OCI-LY7 (cell line): Measurements from ENCODE around the gene IFT27. TPM values are rescaled to one million over a fixed set of nuclear protein-coding genes. Genes with fewer than 3 reads are reported as not detected.

Experiments
- BruUV-seq: library from RNA; stranded (reverse); fragments of 400-500 nt; replicated peaks from 2 replicates; lab custom pipeline; 2021; lab: Mats Ljungman, UMichigan
- CTCF ChIA-PET: fragments of 300-600 bp; sonication (Branson Sonifier 250); formaldehyde crosslinking; loops from one replicate; lab custom pipeline; 2022; ENCODE audit warnings: antibody characterized with exemption; ENCODE audit not compliant: unreplicated experiment; lab: Charles Lee
- POLR2A ChIA-PET: fragments of 300-600 bp; sonication (Branson Sonifier 250); formaldehyde crosslinking; loops from one replicate; lab custom pipeline; 2022; ENCODE audit warnings: antibody characterized with exemption; lab: Charles Lee
- DNase-seq: peaks from one replicate; pipeline ENCODE4 v3.0.0-alpha.2; 2015; ENCODE audit warnings: low spot score
- H2AFZ ChIP-seq: fragments of 200-600 bp; sonication (generic), shearing (Covaris generic); 2 replicates; pipeline ENCODE4 v1.6.1; 2014; ENCODE audit warnings: mild to moderate bottlenecking, antibody characterized with exemption, low read length, moderate library complexity
- H3K27ac ChIP-seq: fragments of 200-600 bp; sonication (generic); 2 replicates; pipeline ENCODE4 v1.5.1; 2014; ENCODE audit warnings: mixed run types, low read depth, mild to moderate bottlenecking, moderate library complexity, low read length, inconsistent platforms; ENCODE audit not compliant: poor library complexity, severe bottlenecking
- H3K36me3 ChIP-seq: fragments of 200-600 bp; sonication (generic); 2 replicates; pipeline ENCODE4 v1.6.1; 2014; ENCODE audit warnings: mild to moderate bottlenecking, antibody characterized with exemption, low read length, moderate library complexity, mixed read lengths; ENCODE audit not compliant: insufficient read depth
- H3K4me1 ChIP-seq: fragments of 200-600 bp; sonication (generic); 2 replicates; pipeline ENCODE4 v1.5.1; 2014; ENCODE audit warnings: mild to moderate bottlenecking, low read length; ENCODE audit not compliant: insufficient read depth, poor library complexity, severe bottlenecking
- H3K4me2 ChIP-seq: fragments of 200-600 bp; sonication (generic); 2 replicates; pipeline ENCODE4 v1.6.1; 2014; ENCODE audit warnings: mild to moderate bottlenecking, low read length
- H3K4me3 ChIP-seq: fragments of 200-600 bp; sonication (generic); 2 replicates; pipeline ENCODE4 v1.5.1; 2014; ENCODE audit warnings: mild to moderate bottlenecking, low read depth, low read length; ENCODE audit not compliant: poor library complexity, severe bottlenecking
- H3K79me2 ChIP-seq: fragments of 200-600 bp; sonication (generic); 2 replicates; pipeline ENCODE4 v1.6.1; 2016; ENCODE audit warnings: low read depth, mild to moderate bottlenecking, low read length, moderate library complexity, mixed read lengths; ENCODE audit not compliant: insufficient read depth
- H3K9me2 ChIP-seq: fragments of 200-600 bp; sonication (generic); 2 replicates; pipeline ENCODE4 v1.6.1; 2016; ENCODE audit warnings: mild to moderate bottlenecking, low read length, mixed read lengths; ENCODE audit not compliant: insufficient read depth
- H3K9me3 ChIP-seq: fragments of 200-600 bp; sonication (generic); 2 replicates; pipeline ENCODE4 v1.6.1; 2014; ENCODE audit warnings: mild to moderate bottlenecking, mixed run types, low read length, mixed read lengths
- H4K20me1 ChIP-seq: fragments of 200-600 bp; sonication (generic); 2 replicates; pipeline ENCODE4 v1.6.1; 2014; ENCODE audit warnings: mild to moderate bottlenecking, antibody characterized with exemption, low read length, moderate library complexity, mixed read lengths; ENCODE audit not compliant: insufficient read depth
- CTCF ChIP-seq: fragments of 200-600 bp; sonication (generic); conservative IDR thresholded peaks from 2 replicates; pipeline ENCODE4 v1.5.1; 2014; ENCODE audit warnings: mild to moderate bottlenecking, antibody characterized with exemption, low read length, moderate library complexity, mixed read lengths
- EZH2phosphoT487 ChIP-seq: fragments of 200-600 bp; sonication (generic); IDR thresholded peaks from 2 replicates; pipeline ENCODE4 v1.6.1; 2018; ENCODE audit warnings: low read depth, borderline replicate concordance, mild to moderate bottlenecking, mixed run types, antibody characterized with exemption, low read length, moderate library complexity, mixed read lengths
- intact Hi-C: fragments of 100-400 bp; cut with micrococcal nuclease; formaldehyde crosslinking; loops from one replicate; pipeline ENCODE4 v1.10.0; 2022; ENCODE audit not compliant: unreplicated experiment
- total RNA-seq, 2 experiments: library from RNA; depleted of rRNA in 1 of 2; stranded (reverse); fragments of >200 nt in 1 of 2; shearing (Covaris generic) in 1 of 2; gene quantifications; 2 replicates each; pipeline ENCODE4 v1.2.3, GENCODE V29; 2014 to 2022

Gene IFT27
- total RNA-seq, 2 experiments from 2014 or later = 18.3 to 50.0 TPM

DNA sequence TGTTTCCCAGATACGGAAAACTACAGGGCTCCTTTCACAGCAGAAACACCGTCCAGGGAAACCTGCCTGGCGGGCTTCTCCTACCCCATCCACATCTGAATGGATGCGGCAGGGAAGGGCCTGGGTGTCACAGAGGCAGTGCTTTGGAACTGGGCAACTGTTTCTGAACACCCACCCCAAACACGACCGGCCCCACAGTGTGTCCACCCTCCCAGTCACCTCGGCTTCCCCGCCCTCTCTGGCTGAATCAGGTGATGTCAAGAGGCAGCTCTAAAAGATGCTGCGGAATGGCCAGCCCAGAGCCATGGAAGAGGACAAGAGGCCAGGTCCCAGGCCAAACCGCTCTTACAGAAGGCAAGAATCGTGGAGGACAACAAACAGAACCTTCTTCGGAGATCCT is 22.0 kb downstream of the IFT27 start:
- no peak overlapping the region for H2AFZ ChIP-seq
- TF ChIP-seq CTCF = no peak
- no peak for TF ChIP-seq EZH2phosphoT487
- ChIA-PET POLR2A (no interaction called here), CTCF (no interaction called here)
- no peaks in the 10 kb centered on the region; the same call in 1 of the 2 replicates for H4K20me1 ChIP-seq
- DNase-seq = no peak
- intact Hi-C loops = no loop called here
- no peaks in the 10 kb centered on the region for H3K4me1 ChIP-seq
- H3K9me2 ChIP-seq = no peaks in the 10 kb centered on the region
- no peaks in the 10 kb centered on the region for H3K36me3 ChIP-seq
- no peak overlapping the region for H3K4me3 ChIP-seq
- BruUV-seq = no TSS peak
- H3K4me2 ChIP-seq = no peak overlapping the region
- H3K27ac ChIP-seq = no peak overlapping the region
- H3K79me2 ChIP-seq = no peaks in the 10 kb centered on the region
- no peaks in the 10 kb centered on the region for H3K9me3 ChIP-seq

GRCh38 chr22:36753120-36753802 is 22.7 kb downstream of the IFT27 start:
- Histone ChIP-seq H3K4me3 (no peak overlapping the region), H2AFZ (no peak overlapping the region), H3K9me2 (no peaks in the 10 kb centered on the region), H4K20me1 (no peaks in the 10 kb centered on the region; the same call in 1 of the 2 replicates), H3K9me3 (no peaks in the 10 kb centered on the region), H3K79me2 (no peaks in the 10 kb centered on the region), H3K4me2 (no peak overlapping the region), H3K36me3 (no peaks in the 10 kb centered on the region), H3K27ac (no peak overlapping the region), H3K4me1 (no peaks in the 10 kb centered on the region)
- no peak for DNase-seq
- no peak for TF ChIP-seq CTCF
- TF ChIP-seq EZH2phosphoT487 = no peak
- CTCF ChIA-PET = no interaction called here
- BruUV-seq = no TSS peak
- intact Hi-C loops = no loop called here
- POLR2A ChIA-PET = no interaction called here

DNA sequence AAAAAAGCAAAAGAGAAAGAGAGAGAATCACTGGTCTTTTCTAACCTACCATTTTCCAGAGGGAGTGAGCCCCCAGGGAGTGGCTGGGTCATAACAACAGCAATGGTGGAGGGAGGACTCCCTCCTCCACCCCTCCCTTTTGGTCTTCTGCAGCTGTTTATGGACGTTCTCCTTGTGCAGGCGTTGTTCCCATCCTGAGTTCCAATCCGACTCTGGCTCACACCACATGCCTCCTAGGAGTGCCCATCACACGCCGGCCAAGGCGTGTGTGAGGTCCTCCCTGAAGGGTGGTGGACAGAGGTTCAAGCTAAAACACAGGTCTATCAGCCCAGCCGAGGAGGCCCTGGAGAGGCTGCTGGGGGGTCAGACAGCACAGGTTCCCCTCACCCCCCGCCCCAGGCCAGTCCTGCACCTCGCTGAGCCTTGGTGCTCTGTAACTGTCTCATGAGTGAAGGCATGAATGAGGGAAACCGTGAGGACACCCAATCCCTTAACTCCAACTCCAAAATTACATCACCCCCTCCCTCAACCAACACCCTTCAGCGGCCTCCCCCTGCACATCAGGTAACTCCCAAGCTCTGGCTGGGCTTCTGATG is 29.4 kb downstream of the IFT27 start:
- no peak for DNase-seq
- Histone ChIP-seq H3K9me3 (no peaks in the 10 kb centered on the region), H3K36me3 (no peaks in the 10 kb centered on the region), H3K4me3 (no peak overlapping the region), H3K4me2 (no peak overlapping the region), H3K4me1 (no peaks in the 10 kb centered on the region), H2AFZ (no peak overlapping the region), H3K27ac (no peak overlapping the region), H3K9me2 (no peaks in the 10 kb centered on the region), H3K79me2 (no peaks in the 10 kb centered on the region), H4K20me1 (no peaks in the 10 kb centered on the region)
- TF ChIP-seq CTCF = no peak
- no peak for TF ChIP-seq EZH2phosphoT487
- intact Hi-C loops = no loop called here
- BruUV-seq = no TSS peak
- CTCF ChIA-PET = no interaction called here
- POLR2A ChIA-PET = no interaction called here
